Dendritic cell treated with granulocyte-macrophage colony-stimulating factor and Interleukin-4, amounts not matched to agents 40 ng/mL and 50 ng/mL, for 4 days (primary cell): ENCODE data around the gene IGFBP7.

ENCODE experiments used
- H3K27ac Mint-ChIP-seq: one replicate; pipeline ENCODE4 v1.8.0; 2022; ENCODE audit warnings: mild to moderate bottlenecking, mixed read lengths
- H3K27me3 Mint-ChIP-seq: one replicate; pipeline ENCODE4 v1.8.0; 2022; ENCODE audit warnings: mild to moderate bottlenecking, mixed read lengths
- H3K36me3 Mint-ChIP-seq: one replicate; pipeline ENCODE4 v1.8.0; 2022; ENCODE audit warnings: low read depth, mixed read lengths
- H3K4me1 Mint-ChIP-seq: one replicate; pipeline ENCODE4 v1.8.0; 2022; ENCODE audit warnings: low read depth, mixed read lengths
- H3K4me3 Mint-ChIP-seq: one replicate; pipeline ENCODE4 v1.8.0; 2022; ENCODE audit warnings: mild to moderate bottlenecking, moderate library complexity, mixed read lengths
- H3K9me3 Mint-ChIP-seq: one replicate; pipeline ENCODE4 v1.8.0; 2022; ENCODE audit warnings: mixed read lengths
- intact Hi-C: fragments of 100-400 bp; cut with micrococcal nuclease; formaldehyde crosslinking; loops from one replicate; pipeline ENCODE4 v1.15.0; 2022

IGFBP7 gene

GRCh38 chr4:56990109-56990905 is 119.9 kb downstream of the IGFBP7 start:
- no peaks in the 10 kb centered on the region for H3K9me3 Mint-ChIP-seq
- H3K27me3 Mint-ChIP-seq: no peaks in the 10 kb centered on the region
- H3K36me3 Mint-ChIP-seq: peaks cover 83% of the 10 kb centered on the region
- no peak overlapping the region for H3K4me3 Mint-ChIP-seq
- peak overlapping the region; percentile 69 for H3K27ac Mint-ChIP-seq
- H3K4me1 Mint-ChIP-seq: peaks cover 27% of the 10 kb centered on the region
- intact Hi-C loops: no loop called here

- Mint-ChIP-seq H3K36me3 (peaks cover 82% of the 10 kb centered on the region), H3K4me1 (peaks cover 37% of the 10 kb centered on the region), H3K27ac (no peak overlapping the region), H3K4me3 (no peak overlapping the region), H3K27me3 (no peaks in the 10 kb centered on the region), H3K9me3 (no peaks in the 10 kb centered on the region)
- intact Hi-C loops: no loop called here
Observed at GRCh38 chr4:56986952-56987351, 123.2 kb downstream of the IGFBP7 start.

- peaks cover 81% of the 10 kb centered on the region for H3K36me3 Mint-ChIP-seq
- H3K27me3 Mint-ChIP-seq: no peaks in the 10 kb centered on the region
- no peak overlapping the region for H3K4me3 Mint-ChIP-seq
- intact Hi-C loops: no loop called here
- no peaks in the 10 kb centered on the region for H3K9me3 Mint-ChIP-seq
- H3K4me1 Mint-ChIP-seq: peaks cover 36% of the 10 kb centered on the region
- no peak overlapping the region for H3K27ac Mint-ChIP-seq
Observed at GRCh38 chr4:56986192-56986591, 124.0 kb downstream of the IGFBP7 start.

- Mint-ChIP-seq H3K36me3 (peaks cover 73% of the 10 kb centered on the region), H3K9me3 (no peaks in the 10 kb centered on the region), H3K4me3 (no peak overlapping the region), H3K4me1 (peaks cover 24% of the 10 kb centered on the region), H3K27me3 (no peaks in the 10 kb centered on the region), H3K27ac (no peak overlapping the region)
- intact Hi-C loops: no loop called here
Observed at GRCh38 chr4:56981795-56982201, 128.4 kb downstream of the IGFBP7 start.
